ENCODE measurements around the gene AIRE. TPM values are rescaled to one million over a fixed set of nuclear protein-coding genes. Genes with fewer than 3 reads are reported as not detected.

AIRE gene
- total and polyA plus RNA-seq, 2 of the 13 experiments (the other 11 are each of a cell fraction or from before 2014, with no cell fraction given) = not detected

GRCh38 chr21:44271558-44272283 is 14.0 kb upstream of the AIRE start:
- WGBS (ENCODE audit: low lambda C conversion rate) = 61% methylated on average over 13 of the region's 18 CpGs
- no peak for FAIRE-seq

More at GRCh38 chr21:44271558-44272283, 14.0 kb upstream of the AIRE start:
- no TSS peak for BruUV-seq (replicated peaks)
- H2AFZ ChIP-seq (ENCODE audit: low read length) = peak overlapping the region; percentile 29
- ChIA-PET POLR2A (no interaction called here), CTCF (ENCODE audit: low intra/inter-chr PET ratio, low total read pairs) (no interaction called here)
- intact Hi-C loops (cut with micrococcal nuclease; ENCODE audit: unreplicated experiment) = no loop called here
- ATAC-seq = peak; percentile 45
- in situ Hi-C loops (cut with HindIII; ENCODE audit: extremely low pct_ligation_motif_present, low pct_unique_long_range_greater_than_20kb) = no loop called here
- no peak for DNase-seq (ENCODE audit: low spot score)
- no peak overlapping the region for H3K27ac ChIP-seq (ENCODE audit: extremely low read length, insufficient read depth, low read length)
- no peak overlapping the region for H3K9ac ChIP-seq (ENCODE audit: insufficient read depth, low read depth, low read length)
- no peaks in the 10 kb centered on the region for H3K79me2 ChIP-seq (ENCODE audit: insufficient read depth, low read length)
- no peaks in the 10 kb centered on the region for H3K36me3 ChIP-seq (replicated peaks in 1 of 2; ENCODE audit: control insufficient read depth in 1 of 2, insufficient read depth in 2 of 2, low read length in 2 of 2)
- H3K4me1 ChIP-seq (ENCODE audit: insufficient read depth, low read length) = peaks cover 12% of the 10 kb centered on the region
- H3K27me3 ChIP-seq (ENCODE audit: control insufficient read depth in 1 of 2, insufficient read depth in 2 of 2, low read length in 2 of 2) = no peaks in the 10 kb centered on the region
- no peak overlapping the region; the same call in 1 of the 2 replicates for H3K4me2 ChIP-seq (ENCODE audit: low read depth, low read length)
- no peaks in the 10 kb centered on the region for H4K20me1 ChIP-seq (ENCODE audit: insufficient read depth, low read length)
- no peaks in the 10 kb centered on the region for H3K9me3 ChIP-seq (ENCODE audit: low read length)
- H3K4me3 ChIP-seq (replicated peaks in 1 of 3; ENCODE audit: insufficient read depth in 1 of 3, low read depth in 2 of 3, low read length in 3 of 3) = no peak overlapping the region; a peak in 1 of 6 replicates
- TF ChIP-seq ZFX (CRISPR knock-in tag; IDR thresholded peaks at IDR 0.05; ENCODE audit: low read depth) (peak; percentile 24; the same call in 1 of the 2 replicates), ZNF687 (CRISPR knock-in tag; IDR thresholded peaks at IDR 0.05) (0 out of 2 replicates have a peak, but pooled peaks have one; percentile 16), SRSF4 (IDR thresholded peaks at IDR 0.05; ENCODE audit: low read depth, low read length, poor library complexity, severe bottlenecking) (no peak)

Measured in HepG2 (cell line).